Fibroblast of the aortic adventitia (primary cell): ENCODE data around the gene FGF14. TPM values are rescaled to one million over a fixed set of nuclear protein-coding genes. Genes with fewer than 3 reads are reported as not detected.

Source experiments
- DNase-seq: peaks from one replicate; pipeline ENCODE4 v3.0.0-alpha.2; 2010; ENCODE audit warnings: low read depth
- H3K4me3 ChIP-seq: 2 replicates; pipeline ENCODE4 v1.5.1; 2011; ENCODE audit warnings: low read depth, mild to moderate bottlenecking, control low read depth, low read length, moderate library complexity
- total RNA-seq: library from RNA; depleted of rRNA; stranded (reverse); fragments of >200 nt; gene quantifications from 2 replicates; pipeline ENCODE4 v1.2.3, GENCODE V29; 2012; ENCODE audit warnings: low replicate concordance
- TF ChIP-seq, protein P1 (sequence below): IDR thresholded peaks from 2 replicates; pipeline ENCODE4 v1.5.1; 2011; ENCODE audit warnings: mild to moderate bottlenecking, low read length, control low read depth, inconsistent platforms; ENCODE audit not compliant: insufficient read depth

FGF14 gene
- total RNA-seq, 1 donor, result 1.4 TPM

DNA sequence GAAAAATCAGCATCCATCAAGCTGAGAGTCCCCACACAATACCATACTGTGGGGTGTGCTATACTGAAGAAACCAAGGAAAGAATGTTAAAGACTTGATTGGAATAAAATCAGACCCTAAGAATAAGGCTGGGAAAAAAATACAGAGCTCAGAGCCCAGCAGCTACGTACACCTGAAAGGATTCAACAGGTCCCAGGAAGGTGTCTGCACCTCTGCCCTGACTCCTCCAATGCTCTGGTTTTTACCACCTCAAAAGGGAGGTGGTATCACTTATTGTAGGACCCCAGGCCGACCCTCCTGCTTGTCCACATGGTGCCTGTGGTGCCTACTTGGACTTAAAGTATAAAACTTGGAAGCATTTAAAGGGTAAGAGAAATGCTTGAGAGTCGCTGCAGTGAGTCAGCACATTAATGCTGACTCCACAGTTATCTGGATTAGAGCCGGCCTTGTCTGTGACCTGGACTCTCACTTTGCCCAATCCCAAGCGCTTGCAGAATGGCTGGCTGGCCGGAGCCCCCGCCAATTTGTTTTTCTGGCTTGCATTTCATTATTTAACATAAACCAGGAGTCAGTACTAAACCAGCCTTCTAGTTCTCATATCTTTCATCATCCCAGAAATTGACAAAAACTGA, 110.1 kb downstream of the FGF14 start:
- H3K4me3 ChIP-seq, result no peak overlapping the region
- DNase-seq, result peak; percentile 36
- TF ChIP-seq, protein P1, sequence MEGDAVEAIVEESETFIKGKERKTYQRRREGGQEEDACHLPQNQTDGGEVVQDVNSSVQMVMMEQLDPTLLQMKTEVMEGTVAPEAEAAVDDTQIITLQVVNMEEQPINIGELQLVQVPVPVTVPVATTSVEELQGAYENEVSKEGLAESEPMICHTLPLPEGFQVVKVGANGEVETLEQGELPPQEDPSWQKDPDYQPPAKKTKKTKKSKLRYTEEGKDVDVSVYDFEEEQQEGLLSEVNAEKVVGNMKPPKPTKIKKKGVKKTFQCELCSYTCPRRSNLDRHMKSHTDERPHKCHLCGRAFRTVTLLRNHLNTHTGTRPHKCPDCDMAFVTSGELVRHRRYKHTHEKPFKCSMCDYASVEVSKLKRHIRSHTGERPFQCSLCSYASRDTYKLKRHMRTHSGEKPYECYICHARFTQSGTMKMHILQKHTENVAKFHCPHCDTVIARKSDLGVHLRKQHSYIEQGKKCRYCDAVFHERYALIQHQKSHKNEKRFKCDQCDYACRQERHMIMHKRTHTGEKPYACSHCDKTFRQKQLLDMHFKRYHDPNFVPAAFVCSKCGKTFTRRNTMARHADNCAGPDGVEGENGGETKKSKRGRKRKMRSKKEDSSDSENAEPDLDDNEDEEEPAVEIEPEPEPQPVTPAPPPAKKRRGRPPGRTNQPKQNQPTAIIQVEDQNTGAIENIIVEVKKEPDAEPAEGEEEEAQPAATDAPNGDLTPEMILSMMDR, result no peak

DNA sequence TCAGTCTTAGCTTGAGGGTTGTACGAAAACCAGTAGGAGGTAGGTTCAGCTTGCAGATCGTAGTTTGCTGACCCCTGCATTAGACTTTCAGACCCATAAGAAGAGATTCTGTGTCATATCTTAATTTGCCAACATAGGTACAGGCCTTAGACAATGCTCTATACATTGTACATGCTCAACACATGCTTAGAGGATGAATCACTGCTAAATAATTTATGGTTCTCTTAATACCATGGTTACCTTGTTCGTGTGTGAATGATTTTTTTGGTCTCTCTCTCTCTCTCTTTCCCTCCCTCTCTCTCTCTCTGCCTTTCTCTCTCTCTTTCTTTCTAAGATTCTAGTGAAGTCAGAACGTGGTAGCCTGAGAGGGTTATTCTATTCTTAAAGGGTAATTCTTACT, 112.2 kb downstream of the FGF14 start:
- no peak overlapping the region for H3K4me3 ChIP-seq
- TF ChIP-seq, protein P1, result no peak
- DNase-seq, result no peak

DNA sequence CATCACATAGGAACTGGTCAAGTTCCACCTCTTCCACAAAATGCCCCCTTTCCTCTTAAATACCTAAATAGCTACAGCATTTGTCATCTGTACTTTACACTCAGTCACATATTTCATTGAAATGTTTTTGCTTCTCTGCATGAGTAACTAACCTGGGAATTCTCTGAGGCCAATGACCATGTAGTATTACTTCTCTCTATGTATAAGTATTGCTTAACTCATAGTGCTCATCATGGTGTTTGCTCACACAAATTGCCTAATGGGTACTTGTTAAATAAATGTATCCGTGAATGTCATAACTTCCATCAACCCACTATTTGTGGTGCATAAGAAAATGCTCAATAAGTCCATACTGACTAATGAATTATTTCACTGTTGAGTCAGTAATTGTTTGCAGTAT, 115.5 kb downstream of the FGF14 start:
- no peak overlapping the region for H3K4me3 ChIP-seq
- TF ChIP-seq, protein P1, result no peak
- peak; percentile 76 for DNase-seq

DNA sequence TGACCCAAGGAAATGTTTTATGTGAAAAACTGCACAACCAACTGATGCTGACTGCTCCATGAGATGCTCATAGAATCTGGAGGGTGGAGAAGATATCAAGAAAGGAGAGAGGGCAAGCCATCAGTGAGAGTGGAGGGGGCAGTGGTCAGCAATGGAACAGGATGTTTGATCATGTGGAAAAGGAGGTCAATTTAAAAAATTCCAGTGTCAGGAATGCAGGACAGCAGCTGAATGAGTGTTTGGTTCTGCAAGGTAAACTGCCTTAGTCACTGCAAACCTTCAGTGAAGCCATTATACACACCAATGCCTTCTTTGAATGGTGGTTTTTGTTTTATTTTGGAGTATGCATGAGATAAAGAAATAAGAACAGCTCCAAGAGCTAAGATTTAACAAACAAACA, 121.5 kb downstream of the FGF14 start:
- H3K4me3 ChIP-seq, result no peak overlapping the region
- TF ChIP-seq, protein P1, result no peak
- DNase-seq, result no peak

DNA sequence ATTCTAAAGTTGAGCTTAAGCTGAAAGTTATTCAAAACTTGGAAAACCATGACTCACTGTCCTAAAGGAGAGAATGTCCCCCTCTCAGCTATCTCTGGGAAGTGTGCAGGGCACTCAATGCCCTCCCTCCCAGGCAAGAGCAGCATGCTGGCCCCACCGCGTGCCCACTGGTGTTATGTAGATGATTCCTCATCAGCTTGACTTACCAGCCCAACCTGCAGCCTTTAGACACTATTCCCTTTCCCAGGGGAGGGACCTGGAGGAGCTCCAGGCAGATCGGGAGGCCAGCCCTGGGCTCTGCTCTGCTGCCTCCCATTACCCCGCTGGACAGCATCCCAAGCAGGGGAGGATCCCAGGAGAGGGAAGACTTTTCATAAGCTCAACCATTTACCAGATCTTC, 124.6 kb downstream of the FGF14 start:
- TF ChIP-seq, protein P1, result no peak
- no peak for DNase-seq
- H3K4me3 ChIP-seq, result no peak overlapping the region

DNA sequence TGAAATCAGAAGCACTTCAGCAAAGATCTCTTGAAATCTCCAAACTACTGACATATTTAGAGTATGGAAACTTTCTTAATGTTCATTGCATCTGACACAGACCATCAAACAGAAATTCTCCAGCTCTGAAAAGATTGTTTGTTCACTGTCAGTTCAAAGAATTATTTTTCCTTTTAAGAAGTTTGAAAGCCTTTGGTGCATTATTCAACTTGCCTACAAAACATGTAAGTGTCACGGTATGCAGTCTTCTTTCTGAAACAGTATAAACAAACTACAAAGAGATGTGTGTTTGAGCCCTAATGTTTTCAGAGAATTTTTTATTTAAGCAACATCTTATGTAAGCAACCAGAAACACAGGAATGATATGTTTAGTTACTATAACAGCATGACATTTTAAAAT, 125.4 kb downstream of the FGF14 start:
- H3K4me3 ChIP-seq, result no peak overlapping the region
- TF ChIP-seq, protein P1, result no peak
- no peak for DNase-seq

DNA sequence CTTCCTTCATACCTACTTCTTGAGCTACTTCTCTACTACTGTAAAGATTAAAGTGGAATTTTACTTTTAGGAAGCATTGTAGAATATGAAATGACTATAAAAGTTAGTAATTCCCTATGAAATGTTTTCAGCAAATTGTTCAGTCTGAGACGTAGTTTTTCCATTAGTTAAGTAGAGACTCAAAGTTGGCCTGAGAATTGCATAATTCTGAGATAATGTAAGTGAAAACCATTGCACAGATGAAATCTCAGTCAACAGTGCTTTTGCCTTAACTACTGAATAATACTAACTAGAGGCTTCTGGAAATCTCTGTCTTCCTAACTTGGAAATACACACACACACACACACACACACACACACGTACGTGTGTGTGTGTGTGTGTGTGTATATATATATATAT, 125.9 kb downstream of the FGF14 start:
- H3K4me3 ChIP-seq, result no peak overlapping the region
- peak; percentile 9 for DNase-seq
- TF ChIP-seq, protein P1, result no peak
